HG03442 (cell line): ENCODE results near the gene CISTR.
"Not testable (repeated sequence)": the region's sequence is repeated elsewhere in the genome, so short reads cannot be mapped to it uniquely, and the experiment has no call there.

Experiments used
- ATAC-seq: cut with Tn5 transposase; IDR thresholded peaks from one replicate; pipeline ENCODE4 v1.9.1; 2021; ENCODE audit warnings: mild to moderate bottlenecking, moderate library complexity; ENCODE audit not compliant: unreplicated experiment

The CISTR gene

GRCh38 chr12:53765891-53766290 is 14.1 kb upstream of the CISTR start:
- ATAC-seq: no peak

DNA sequence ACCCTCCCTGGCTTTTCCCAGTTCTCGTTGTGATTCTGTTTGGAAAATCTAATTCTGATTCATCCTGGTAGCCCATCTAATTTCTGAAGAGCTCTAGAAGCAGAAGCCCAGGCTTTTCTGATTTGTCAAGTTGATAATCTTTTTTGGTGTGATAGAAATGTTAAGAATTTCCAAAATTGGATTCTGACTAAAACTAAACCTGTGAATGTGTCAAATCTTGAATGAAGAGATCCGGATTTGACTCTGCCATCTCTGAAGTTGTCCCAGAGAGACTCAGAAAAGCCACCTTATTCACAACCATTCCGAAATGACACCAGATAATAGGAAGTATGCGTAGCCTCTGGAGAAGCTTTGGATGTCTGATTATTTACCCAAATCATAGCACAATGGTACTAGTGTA is 12.8 kb upstream of the CISTR start:
- no peak for ATAC-seq

DNA sequence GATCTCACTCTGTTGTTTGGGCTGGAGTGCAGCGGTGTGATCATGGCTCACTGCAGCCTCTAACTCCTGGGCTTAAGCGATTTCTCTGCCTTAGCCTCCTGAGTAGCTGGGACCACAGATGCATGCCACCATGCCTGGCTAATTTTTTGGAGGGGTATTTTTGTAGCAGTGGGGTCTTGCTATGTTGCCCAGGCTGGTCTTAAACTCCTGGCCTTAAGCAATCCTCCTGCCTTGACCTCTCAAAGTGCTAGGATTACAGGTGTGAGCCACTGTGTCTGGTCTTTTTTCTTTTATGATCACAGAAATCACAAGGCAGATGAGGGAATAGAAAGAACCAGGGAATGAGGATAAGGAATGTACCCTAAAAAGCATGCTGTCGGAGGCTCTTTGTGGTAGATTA is 11.0 kb upstream of the CISTR start:
- not testable (repeated sequence) for ATAC-seq

DNA sequence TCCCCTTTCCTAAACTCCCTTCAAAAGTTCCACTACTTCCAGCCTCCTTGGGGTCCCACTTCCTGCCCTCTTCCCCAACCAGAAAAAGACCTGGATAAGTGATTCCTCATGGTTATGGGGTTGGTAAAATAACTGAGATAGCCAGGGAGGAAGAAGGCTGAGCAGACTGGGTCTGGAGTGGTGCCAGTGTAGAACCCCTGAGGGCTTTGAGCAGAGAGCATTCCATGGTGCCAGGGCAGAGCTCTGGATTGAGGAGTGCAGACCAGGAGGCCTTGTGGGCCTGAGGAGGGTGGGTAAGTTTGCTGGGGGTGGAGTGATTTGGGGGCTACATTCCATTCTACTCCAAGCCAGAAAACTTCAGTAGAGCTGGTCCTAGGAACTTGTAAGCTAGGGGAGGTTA is 9.5 kb upstream of the CISTR start:
- ATAC-seq: no peak

- no peak for ATAC-seq
Observed at GRCh38 chr12:53759261-53759660, 7.5 kb upstream of the CISTR start.

- no peak for ATAC-seq
Observed at GRCh38 chr12:53758730-53759103, 6.9 kb upstream of the CISTR start.

- no peak for ATAC-seq
Observed at GRCh38 chr12:53758081-53758729, 6.4 kb upstream of the CISTR start.

- ATAC-seq: peak; percentile 66
Observed at GRCh38 chr12:53757101-53757770, 5.5 kb upstream of the CISTR start.

GRCh38 chr12:53756300-53757100 is 4.7 kb upstream of the CISTR start:
- ATAC-seq: no peak

GRCh38 chr12:53755893-53756292 is 4.1 kb upstream of the CISTR start:
- ATAC-seq: no peak

GRCh38 chr12:53755451-53755891 is 3.7 kb upstream of the CISTR start:
- no peak for ATAC-seq

GRCh38 chr12:53754633-53755264 is 3.0 kb upstream of the CISTR start:
- ATAC-seq: no peak

DNA sequence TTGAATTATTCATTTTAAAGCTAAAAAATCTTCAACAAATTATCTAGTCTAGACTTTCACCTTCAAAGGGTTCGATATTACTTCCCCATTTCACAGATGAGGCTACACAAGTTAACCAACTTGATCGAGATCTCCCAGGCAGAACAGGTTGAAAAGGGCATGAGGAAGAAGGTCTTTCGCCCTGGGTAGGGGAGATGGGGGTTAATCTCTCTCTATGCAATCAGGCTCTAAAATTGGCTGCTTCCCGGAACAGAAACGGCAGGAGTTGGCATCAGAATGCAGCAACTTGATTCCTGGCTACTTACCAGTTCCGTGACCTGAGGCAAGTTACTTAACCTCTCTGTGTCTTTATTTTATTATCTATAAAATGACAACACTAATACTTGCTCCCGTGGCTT is 2.4 kb upstream of the CISTR start:
- ATAC-seq: no peak

DNA sequence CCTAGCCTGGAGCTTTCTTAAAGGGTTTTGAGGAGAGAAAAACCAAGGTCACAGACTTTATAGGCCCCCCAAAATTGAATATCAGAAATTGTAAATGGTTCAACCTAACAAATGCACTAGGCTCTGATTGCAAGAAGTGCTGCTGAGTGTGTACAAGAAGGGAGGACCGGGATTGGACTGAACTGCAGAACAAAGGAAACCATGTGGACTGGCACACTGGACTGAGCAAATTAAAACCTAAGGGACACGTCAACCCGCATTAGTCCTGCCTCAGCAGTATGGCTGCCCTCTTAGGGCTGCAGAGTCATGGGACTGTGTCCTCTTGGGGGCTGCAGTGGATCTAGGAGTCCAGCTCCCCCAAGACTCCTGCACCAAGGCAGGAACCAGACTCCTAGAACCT is 842 bp upstream of the CISTR start:
- ATAC-seq: no peak

DNA sequence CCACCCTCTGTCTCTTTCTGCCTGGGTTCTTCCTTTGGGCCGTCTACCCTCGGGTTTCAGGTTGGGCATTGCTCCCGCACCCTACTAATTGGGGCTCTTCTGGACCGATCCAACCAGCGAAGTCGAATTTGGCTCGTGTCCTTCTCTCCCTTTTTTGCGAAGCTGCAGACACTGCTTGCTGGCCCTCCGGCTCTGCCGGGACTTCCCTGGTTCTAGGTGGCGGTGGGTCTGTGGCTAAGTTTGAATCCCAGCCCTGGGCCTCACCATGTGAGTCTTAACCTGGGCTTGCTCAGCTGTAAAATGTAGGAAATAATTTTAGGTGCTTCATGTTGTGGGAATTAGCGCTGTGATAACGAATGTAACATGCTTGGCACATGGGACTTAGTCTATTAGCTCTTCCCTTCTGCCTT is 418 bp upstream of the CISTR start:
- ATAC-seq: no peak

GRCh38 chr12:53750812-53751335 is 905 bp downstream of the CISTR start:
- peak; percentile 25 for ATAC-seq

- no peak for ATAC-seq
Observed at GRCh38 chr12:53749986-53750811, 1.6 kb downstream of the CISTR start.

DNA sequence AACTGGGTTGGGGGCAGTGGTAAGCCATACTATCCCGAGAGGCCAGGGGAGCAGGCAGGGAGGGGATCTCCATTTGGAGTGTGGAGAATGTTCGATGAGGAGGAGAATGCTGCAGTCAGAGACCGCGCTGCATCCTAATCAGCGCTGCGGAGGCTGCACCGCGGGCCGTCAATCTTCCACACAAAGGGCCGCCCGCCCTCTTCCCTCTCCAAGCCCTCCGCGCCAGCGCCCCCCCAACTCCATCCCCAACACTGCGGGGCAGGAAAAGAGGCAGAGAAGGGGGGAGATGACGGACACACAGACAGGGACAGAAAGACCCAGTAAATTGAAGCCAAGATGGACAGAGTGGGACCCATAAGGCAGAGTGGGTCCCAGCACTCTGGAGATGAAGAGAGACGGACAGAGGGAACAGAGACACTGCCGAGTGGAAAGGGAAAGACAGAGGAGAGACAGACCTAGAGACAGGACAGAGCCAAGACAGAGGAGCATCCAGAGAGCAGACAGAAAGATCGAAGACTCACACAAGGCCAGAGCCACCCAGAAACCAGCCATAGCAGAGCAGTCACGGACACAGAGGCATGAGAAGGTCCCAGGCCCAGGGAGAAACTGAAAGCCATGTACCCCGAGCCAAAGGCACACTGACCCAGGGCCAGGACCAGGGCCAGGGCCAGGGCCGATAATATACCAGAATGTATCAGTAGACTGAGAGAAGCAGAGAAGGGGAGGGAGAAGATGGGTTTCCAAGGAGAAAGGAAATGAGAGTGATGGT is 3.5 kb downstream of the CISTR start:
- no peak for ATAC-seq

- no peak for ATAC-seq
Observed at GRCh38 chr12:53747095-53747494, 4.7 kb downstream of the CISTR start.
